ENCODE measurements around the gene NUP35.

Gene NUP35

GRCh38 chr2:183209395-183210028 lies 85.3 kb downstream of the NUP35 start:
- no peak for DNase-seq (ENCODE audit: low spot score)

Data from putamen (tissue), 1 donor.